PC-9 (cell line): ENCODE data around the gene ITGAE. TPM values are rescaled to one million over a fixed set of nuclear protein-coding genes. Genes with fewer than 3 reads are reported as not detected.

ENCODE experiments used
- BruUV-seq: library from RNA; stranded (reverse); fragments of 400-500 nt; replicated peaks from 2 replicates; lab custom pipeline; 2021; lab: Mats Ljungman, UMichigan
- CTCF ChIA-PET: fragments of 300-600 bp; sonication (Branson Sonifier 250); formaldehyde crosslinking; loops from one replicate; lab custom pipeline; 2022; ENCODE audit warnings: antibody characterized with exemption; lab: Charles Lee
- POLR2A ChIA-PET: fragments of 300-600 bp; sonication (Branson Sonifier 250); formaldehyde crosslinking; loops from one replicate; lab custom pipeline; 2022; ENCODE audit warnings: antibody characterized with exemption; ENCODE audit not compliant: unreplicated experiment; lab: Charles Lee
- DNase-seq, 2 experiments: peaks; one replicate each; pipeline versions ENCODE4 v3.0.0 to v3.0.0-alpha.2; 2015 to 2022; ENCODE audit warnings: mixed read lengths in 1 of 2
- H2AFZ ChIP-seq: fragments of 200-600 bp; sonication (generic); 2 replicates; pipeline ENCODE4 v1.8.1; 2017; ENCODE audit warnings: antibody characterized with exemption
- H3F3A ChIP-seq: fragments of 200-600 bp; sonication (generic); 2 replicates; pipeline ENCODE4 v1.8.1; 2017; ENCODE audit warnings: antibody characterized with exemption, mild to moderate bottlenecking, low read depth; ENCODE audit not compliant: insufficient read depth
- H3K27ac ChIP-seq: fragments of 200-600 bp; sonication (generic); 2 replicates; pipeline ENCODE4 v1.6.1; 2016; ENCODE audit warnings: mixed run types
- H3K27me3 ChIP-seq: fragments of 200-600 bp; sonication (generic); 2 replicates; pipeline ENCODE4 v1.6.1; 2016; ENCODE audit warnings: low read depth, mixed run types; ENCODE audit not compliant: insufficient read depth
- H3K36me3 ChIP-seq: fragments of 200-600 bp; sonication (generic); 2 replicates; pipeline ENCODE4 v1.6.1; 2016; ENCODE audit warnings: low read depth, mixed run types
- H3K4me1 ChIP-seq: fragments of 200-600 bp; sonication (generic); replicated peaks from 2 replicates; pipeline ENCODE4 v1.6.1; 2016; ENCODE audit warnings: mixed run types; ENCODE audit not compliant: insufficient read depth
- H3K4me2 ChIP-seq: fragments of 200-600 bp; sonication (generic); 2 replicates; pipeline ENCODE4 v1.6.1; 2017; ENCODE audit warnings: mixed run types
- H3K4me3 ChIP-seq: fragments of 200-600 bp; sonication (generic); 2 replicates; pipeline ENCODE4 v1.6.1; 2016; ENCODE audit warnings: mixed run types
- H3K79me2 ChIP-seq: fragments of 200-600 bp; sonication (generic); 2 replicates; pipeline ENCODE4 v1.6.1; 2017; ENCODE audit warnings: low read depth, mixed run types
- H3K9me2 ChIP-seq: fragments of 200-600 bp; sonication (generic); 2 replicates; pipeline ENCODE4 v1.8.1; 2017; ENCODE audit warnings: mild to moderate bottlenecking; ENCODE audit not compliant: insufficient read depth
- H3K9me3 ChIP-seq: fragments of 200-600 bp; sonication (generic); 2 replicates; pipeline ENCODE4 v1.8.1; 2016; ENCODE audit warnings: low read depth; ENCODE audit not compliant: insufficient read depth
- H4K20me1 ChIP-seq: fragments of 200-600 bp; sonication (generic); 2 replicates; pipeline ENCODE4 v1.8.1; 2017; ENCODE audit not compliant: insufficient read depth
- EZH2 ChIP-seq: fragments of 200-600 bp; sonication (generic); IDR thresholded peaks from 2 replicates; pipeline ENCODE4 v1.8.0; 2017; ENCODE audit warnings: antibody characterized with exemption, low read depth
- intact Hi-C: fragments of 100-400 bp; cut with micrococcal nuclease; formaldehyde crosslinking; loops from one replicate; pipeline ENCODE4 v1.10.0; 2022; ENCODE audit not compliant: unreplicated experiment
- total RNA-seq: library from RNA; stranded (reverse); gene quantifications from 2 replicates; pipeline ENCODE4 v1.2.3, GENCODE V29; 2021
- TF ChIP-seq, protein P1 (sequence below): fragments of 200-600 bp; sonication (generic); conservative IDR thresholded peaks from 2 replicates; pipeline ENCODE4 v1.6.1; 2017; ENCODE audit warnings: mixed run types, antibody characterized with exemption, mild to moderate bottlenecking, moderate library complexity

ITGAE gene
- total RNA-seq, 1 experiment from 2014 or later, result 52.8 TPM

DNA sequence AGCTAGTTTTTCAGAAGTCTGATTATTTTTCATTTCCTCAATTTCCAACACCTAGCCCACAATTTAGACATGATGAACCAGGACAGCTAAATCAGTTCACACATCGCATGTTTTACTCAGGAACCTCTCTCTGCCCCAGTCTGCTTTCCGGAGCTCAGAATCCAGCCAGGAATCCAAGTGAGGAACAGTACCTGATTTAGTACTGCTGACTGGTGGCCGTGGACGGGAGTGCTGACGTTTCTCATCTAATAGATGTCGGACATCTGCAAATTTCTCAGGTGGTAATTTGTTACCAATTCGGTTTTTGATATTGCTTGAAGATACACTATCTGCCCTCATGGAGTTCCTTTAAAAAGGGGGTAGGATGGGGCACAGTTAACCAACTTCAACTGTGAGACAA lies 14.9 kb upstream of the ITGAE start:
- no peak for TF ChIP-seq EZH2
- TF ChIP-seq, protein P1, sequence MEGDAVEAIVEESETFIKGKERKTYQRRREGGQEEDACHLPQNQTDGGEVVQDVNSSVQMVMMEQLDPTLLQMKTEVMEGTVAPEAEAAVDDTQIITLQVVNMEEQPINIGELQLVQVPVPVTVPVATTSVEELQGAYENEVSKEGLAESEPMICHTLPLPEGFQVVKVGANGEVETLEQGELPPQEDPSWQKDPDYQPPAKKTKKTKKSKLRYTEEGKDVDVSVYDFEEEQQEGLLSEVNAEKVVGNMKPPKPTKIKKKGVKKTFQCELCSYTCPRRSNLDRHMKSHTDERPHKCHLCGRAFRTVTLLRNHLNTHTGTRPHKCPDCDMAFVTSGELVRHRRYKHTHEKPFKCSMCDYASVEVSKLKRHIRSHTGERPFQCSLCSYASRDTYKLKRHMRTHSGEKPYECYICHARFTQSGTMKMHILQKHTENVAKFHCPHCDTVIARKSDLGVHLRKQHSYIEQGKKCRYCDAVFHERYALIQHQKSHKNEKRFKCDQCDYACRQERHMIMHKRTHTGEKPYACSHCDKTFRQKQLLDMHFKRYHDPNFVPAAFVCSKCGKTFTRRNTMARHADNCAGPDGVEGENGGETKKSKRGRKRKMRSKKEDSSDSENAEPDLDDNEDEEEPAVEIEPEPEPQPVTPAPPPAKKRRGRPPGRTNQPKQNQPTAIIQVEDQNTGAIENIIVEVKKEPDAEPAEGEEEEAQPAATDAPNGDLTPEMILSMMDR, result no peak
- Histone ChIP-seq H3K9me2 (no peaks in the 10 kb centered on the region), H2AFZ (no peak overlapping the region), H3K4me1 (no peaks in the 10 kb centered on the region), H3F3A (no peaks in the 10 kb centered on the region; the same call in none of the 2 replicates), H3K79me2 (no peaks in the 10 kb centered on the region), H3K4me3 (no peak overlapping the region), H3K9me3 (no peaks in the 10 kb centered on the region), H3K4me2 (no peak overlapping the region), H3K36me3 (peaks cover 21% of the 10 kb centered on the region), H3K27ac (no peak overlapping the region), H3K27me3 (no peaks in the 10 kb centered on the region), H4K20me1 (peaks cover 4% of the 10 kb centered on the region; the same call in 1 of the 2 replicates)
- DNase-seq, result no peak
- intact Hi-C loops, result no loop called here
- no TSS peak for BruUV-seq
- ChIA-PET CTCF (interaction anchor here (0.6 kb wide), 1 partner anchor 296 kb away, joined by 6 read pairs; no protein-coding TSS in a partner anchor), POLR2A (no interaction called here)

DNA sequence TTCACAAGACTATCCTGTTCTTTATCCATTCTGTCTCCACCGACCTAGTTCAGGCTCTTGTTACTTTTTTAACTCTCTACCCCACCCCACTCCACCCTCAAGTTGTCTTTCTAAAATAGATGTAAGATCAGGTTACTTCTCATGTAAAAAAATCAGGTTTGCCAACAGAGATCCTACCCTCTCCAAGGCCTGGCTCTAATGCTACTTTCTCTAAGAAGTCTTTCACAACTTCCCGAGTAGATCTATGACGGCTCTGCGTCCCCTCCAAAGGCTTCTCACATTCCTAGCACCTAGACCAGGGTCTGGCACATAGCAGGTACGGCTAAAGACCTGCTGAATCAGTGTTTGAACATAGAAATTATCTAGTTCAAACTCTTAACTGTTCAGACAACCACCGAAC lies 14.1 kb upstream of the ITGAE start:
- Histone ChIP-seq H3K27me3 (no peaks in the 10 kb centered on the region), H3K9me2 (no peaks in the 10 kb centered on the region), H3K9me3 (no peaks in the 10 kb centered on the region), H2AFZ (no peak overlapping the region), H3K4me2 (no peak overlapping the region), H3K79me2 (no peaks in the 10 kb centered on the region), H4K20me1 (peaks cover 4% of the 10 kb centered on the region; the same call in 1 of the 2 replicates), H3K4me1 (no peaks in the 10 kb centered on the region), H3K36me3 (peaks cover 15% of the 10 kb centered on the region), H3K4me3 (no peak overlapping the region), H3F3A (no peaks in the 10 kb centered on the region; the same call in 1 of the 2 replicates), H3K27ac (no peak overlapping the region)
- TF ChIP-seq, protein P1, result no peak
- no peak for DNase-seq
- POLR2A ChIA-PET, result no interaction called here
- CTCF ChIA-PET, result interaction anchor here (0.6 to 1.3 kb wide), 2 partner anchors 29 to 297 kb away, joined by 4 to 6 read pairs; no protein-coding TSS in a partner anchor
- no TSS peak for BruUV-seq
- intact Hi-C loops, result no loop called here

DNA sequence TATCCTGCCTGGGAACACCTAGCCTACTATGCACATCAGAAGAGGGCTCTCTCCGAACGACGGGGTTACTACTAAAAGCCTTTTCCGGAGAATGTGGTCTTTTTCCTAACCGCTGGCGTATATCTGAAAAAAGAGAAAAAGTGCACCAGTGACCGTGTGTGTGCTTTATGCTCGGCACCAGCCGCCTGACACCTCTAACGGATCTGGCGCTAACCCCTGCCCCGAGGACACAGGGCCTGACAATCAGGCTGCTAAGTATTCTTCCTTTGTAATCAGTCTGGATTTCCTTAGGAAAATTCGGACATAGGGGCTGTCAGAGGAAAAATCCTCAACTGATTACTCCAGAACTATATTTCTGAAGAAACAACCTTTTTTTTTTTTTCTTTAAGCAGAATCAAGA lies 13.4 kb upstream of the ITGAE start:
- H3K36me3 ChIP-seq, result peaks cover 15% of the 10 kb centered on the region
- H3K9me2 ChIP-seq, result no peaks in the 10 kb centered on the region
- no peaks in the 10 kb centered on the region for H3K27me3 ChIP-seq
- H2AFZ ChIP-seq, result no peak overlapping the region
- intact Hi-C loops, result no loop called here
- no peak overlapping the region for H3K4me2 ChIP-seq
- H3K27ac ChIP-seq, result no peak overlapping the region
- H3K79me2 ChIP-seq, result no peaks in the 10 kb centered on the region
- ChIA-PET POLR2A (no interaction called here), CTCF (interaction anchor here (1.3 kb wide), 1 partner anchor 30 kb away, joined by 4 read pairs; no protein-coding TSS in a partner anchor)
- no peak overlapping the region for H3K4me3 ChIP-seq
- H3K4me1 ChIP-seq, result peaks cover 4% of the 10 kb centered on the region; the same call in 1 of the 2 replicates
- no peaks in the 10 kb centered on the region for H3K9me3 ChIP-seq
- BruUV-seq, result no TSS peak
- TF ChIP-seq, protein P1, result no peak
- no peak for TF ChIP-seq EZH2
- DNase-seq, result no peak
- no peaks in the 10 kb centered on the region; the same call in 1 of the 2 replicates for H3F3A ChIP-seq
- peaks cover 4% of the 10 kb centered on the region; the same call in 1 of the 2 replicates for H4K20me1 ChIP-seq
